Cardiac muscle cell (in vitro differentiated cells and primary cell): Measurements from ENCODE around the gene SERP1. TPM values are rescaled to one million over a fixed set of nuclear protein-coding genes. Genes with fewer than 3 reads are reported as not detected.
A peak's percentile ranks its signal among the peaks of the same experiment; 100 is the strongest.

Source experiments
- DNase-seq, 2 donors: peaks; one replicate each; pipeline versions ENCODE4 v3.0.0 to v3.0.0-alpha.2; 2010 to 2017; ENCODE audit warnings: low read depth in 1 of 2, low spot score in 1 of 2
- H3K27ac ChIP-seq: fragments of 200-600 bp; sonication (generic); 2 replicates; pipeline ENCODE4 v1.5.1; 2016
- H3K27me3 ChIP-seq: fragments of 200-600 bp; sonication (generic); 2 replicates; pipeline ENCODE4 v1.6.0; 2016; ENCODE audit warnings: control low read depth
- H3K36me3 ChIP-seq: fragments of 200-600 bp; sonication (generic); 2 replicates; pipeline ENCODE4 v1.5.1; 2016; ENCODE audit warnings: control low read depth
- H3K4me1 ChIP-seq: fragments of 200-600 bp; sonication (generic); 2 replicates; pipeline ENCODE4 v1.8.1; 2017; ENCODE audit warnings: low read depth, mild to moderate bottlenecking, mixed run types
- H3K4me3 ChIP-seq: fragments of 200-600 bp; sonication (generic); 2 replicates; pipeline ENCODE4 v1.5.1; 2016; ENCODE audit warnings: mild to moderate bottlenecking
- H3K9me3 ChIP-seq: fragments of 200-600 bp; sonication (generic); 2 replicates; pipeline ENCODE4 v1.5.1; 2017; ENCODE audit warnings: low read depth, mild to moderate bottlenecking, control low read depth
- polyA plus RNA-seq: library from polyadenylated mRNA; unstranded; fragments of >200 nt; fragmentation: Nextera tagmentation; extraction: Ambion mirVana; gene quantifications from 2 replicates; pipeline ENCODE4 v1.2.1, GENCODE V29; 2016
- total RNA-seq: library from RNA; depleted of rRNA; stranded (reverse); fragments of >200 nt; gene quantifications from 2 replicates; pipeline ENCODE4 v1.2.3, GENCODE V29; 2016
- TF ChIP-seq, protein P1 (sequence below): IDR thresholded peaks from 2 replicates; pipeline ENCODE4 v1.5.1; 2012; ENCODE audit warnings: low read depth, mild to moderate bottlenecking, low read length

Gene SERP1
- total RNA-seq (208 and 252 TPM in 2 replicates), polyA plus RNA-seq (73.4 and 76.0 TPM in 2 replicates)

GRCh38 chr3:150546226-150547044, at the start of gene SERP1, which contains the start of gene EIF2A:
TSS of gene SERP1 (minus strand) at chr3:150546496. CDS start at chr3:150546135, 361 bp downstream.
TSS of gene EIF2A (plus strand) at chr3:150546787. CDS start at chr3:150546803, 16 bp downstream.
- peaks cover 15% of the 10 kb centered on the region for H3K36me3 ChIP-seq
- H3K27ac ChIP-seq, result peak within 1 kb of the TSS; percentile 97
- H3K27me3 ChIP-seq, result no peaks in the 10 kb centered on the region
- no peaks in the 10 kb centered on the region for H3K9me3 ChIP-seq
- peaks cover 16% of the 10 kb centered on the region for H3K4me1 ChIP-seq
- H3K4me3 ChIP-seq, result peak within 1 kb of the TSS; percentile 79
- DNase-seq, result peak; percentile 99
- TF ChIP-seq, protein P1, sequence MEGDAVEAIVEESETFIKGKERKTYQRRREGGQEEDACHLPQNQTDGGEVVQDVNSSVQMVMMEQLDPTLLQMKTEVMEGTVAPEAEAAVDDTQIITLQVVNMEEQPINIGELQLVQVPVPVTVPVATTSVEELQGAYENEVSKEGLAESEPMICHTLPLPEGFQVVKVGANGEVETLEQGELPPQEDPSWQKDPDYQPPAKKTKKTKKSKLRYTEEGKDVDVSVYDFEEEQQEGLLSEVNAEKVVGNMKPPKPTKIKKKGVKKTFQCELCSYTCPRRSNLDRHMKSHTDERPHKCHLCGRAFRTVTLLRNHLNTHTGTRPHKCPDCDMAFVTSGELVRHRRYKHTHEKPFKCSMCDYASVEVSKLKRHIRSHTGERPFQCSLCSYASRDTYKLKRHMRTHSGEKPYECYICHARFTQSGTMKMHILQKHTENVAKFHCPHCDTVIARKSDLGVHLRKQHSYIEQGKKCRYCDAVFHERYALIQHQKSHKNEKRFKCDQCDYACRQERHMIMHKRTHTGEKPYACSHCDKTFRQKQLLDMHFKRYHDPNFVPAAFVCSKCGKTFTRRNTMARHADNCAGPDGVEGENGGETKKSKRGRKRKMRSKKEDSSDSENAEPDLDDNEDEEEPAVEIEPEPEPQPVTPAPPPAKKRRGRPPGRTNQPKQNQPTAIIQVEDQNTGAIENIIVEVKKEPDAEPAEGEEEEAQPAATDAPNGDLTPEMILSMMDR, result no peak

GRCh38 chr3:150594150-150594549, 47.9 kb upstream of the SERP1 start:
- no peak overlapping the region for H3K27ac ChIP-seq
- no peaks in the 10 kb centered on the region for H3K36me3 ChIP-seq
- TF ChIP-seq, protein P1, result no peak
- no peaks in the 10 kb centered on the region for H3K4me1 ChIP-seq
- DNase-seq, result no peak
- H3K9me3 ChIP-seq, result no peaks in the 10 kb centered on the region
- H3K4me3 ChIP-seq, result no peak overlapping the region
- no peaks in the 10 kb centered on the region for H3K27me3 ChIP-seq

DNA sequence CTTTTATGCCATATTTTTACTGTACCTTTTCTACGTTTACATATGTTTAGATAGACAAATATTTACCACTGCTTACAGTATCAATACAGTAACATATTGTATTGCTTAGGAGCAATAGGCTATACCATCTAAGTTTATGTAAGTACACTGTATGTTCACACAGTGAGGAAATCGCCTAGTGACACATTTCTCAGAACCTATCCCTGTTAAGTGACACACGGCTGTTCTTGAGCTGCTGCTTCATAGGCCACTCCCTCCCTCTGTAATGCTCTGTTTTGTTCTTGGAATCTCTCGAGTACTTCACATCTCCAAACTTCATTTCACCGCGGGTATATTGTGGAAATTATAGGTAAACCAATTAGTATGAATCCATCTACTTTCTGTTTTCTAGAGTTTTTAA, 43.5 kb upstream of the SERP1 start:
- H3K9me3 ChIP-seq, result no peaks in the 10 kb centered on the region
- H3K36me3 ChIP-seq, result no peaks in the 10 kb centered on the region
- no peak for DNase-seq
- H3K4me3 ChIP-seq, result no peak overlapping the region
- peaks cover 12% of the 10 kb centered on the region for H3K4me1 ChIP-seq
- TF ChIP-seq, protein P1, result no peak
- no peak overlapping the region for H3K27ac ChIP-seq
- H3K27me3 ChIP-seq, result no peaks in the 10 kb centered on the region

DNA sequence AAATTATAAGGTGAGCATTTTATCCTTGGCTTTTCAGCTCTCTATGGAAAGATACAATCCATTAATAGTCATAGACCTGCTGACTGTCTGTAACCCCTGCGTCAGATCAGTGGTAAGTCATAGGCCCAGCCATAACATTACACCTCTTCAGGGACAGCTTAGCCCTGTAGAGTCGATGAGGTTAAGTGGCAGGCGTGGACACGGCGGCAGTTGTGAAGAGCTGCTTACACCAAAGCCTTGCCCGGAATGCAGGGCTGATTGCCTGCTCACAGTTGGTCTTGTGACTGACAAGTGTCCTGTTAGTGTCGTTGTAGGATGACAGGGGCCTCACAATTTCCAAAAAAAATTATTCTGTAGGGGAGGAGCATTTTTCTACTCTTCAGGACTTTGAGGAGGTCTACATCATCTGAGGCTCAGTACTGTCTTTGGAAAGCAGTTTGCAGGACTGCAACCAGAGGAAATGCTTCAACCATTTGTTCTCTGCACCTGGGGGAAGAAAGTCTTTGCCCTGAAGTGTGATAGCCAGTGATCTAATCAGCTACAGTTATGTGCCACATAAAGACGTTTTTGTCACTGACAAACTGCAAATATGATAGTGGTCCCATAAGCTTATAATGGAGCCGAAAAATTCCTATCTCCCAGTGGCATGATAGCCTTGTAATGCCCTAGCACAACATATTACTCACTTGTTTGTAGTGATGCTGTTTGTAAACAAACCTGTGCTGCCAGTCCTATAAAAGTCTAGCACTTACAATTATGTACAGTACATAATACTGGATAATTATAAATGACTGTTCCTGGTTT, 41.9 kb upstream of the SERP1 start:
- Histone ChIP-seq H3K4me1 (peaks cover 12% of the 10 kb centered on the region), H3K27me3 (no peaks in the 10 kb centered on the region), H3K9me3 (no peaks in the 10 kb centered on the region), H3K4me3 (no peak overlapping the region), H3K27ac (peak overlapping the region; percentile 84), H3K36me3 (peaks cover 13% of the 10 kb centered on the region)
- peak in 1 of 2 donors; percentile 83 for DNase-seq
- TF ChIP-seq, protein P1, result no peak

DNA sequence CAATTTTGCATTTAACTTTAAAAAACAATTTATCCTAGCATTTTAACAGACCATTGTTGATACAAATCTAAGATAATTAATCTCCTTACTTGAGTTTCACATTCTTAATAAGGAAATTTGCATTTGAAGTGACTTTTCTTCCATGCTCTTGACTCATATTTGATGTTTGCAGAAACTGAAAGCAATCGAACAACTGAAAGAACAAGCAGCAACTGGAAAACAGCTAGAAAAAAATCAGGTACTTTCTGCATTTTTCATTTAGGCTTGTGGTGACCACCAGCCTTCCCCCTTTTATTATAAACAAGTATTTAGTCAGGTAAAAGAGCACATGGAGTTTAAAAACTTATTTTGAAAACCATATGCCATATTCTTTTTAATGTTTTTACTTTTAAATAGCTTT, 36.7 kb upstream of the SERP1 start:
- Histone ChIP-seq H3K9me3 (no peaks in the 10 kb centered on the region), H3K36me3 (peaks cover 25% of the 10 kb centered on the region), H3K27me3 (no peaks in the 10 kb centered on the region), H3K4me1 (peaks cover 7% of the 10 kb centered on the region), H3K27ac (no peak overlapping the region), H3K4me3 (no peak overlapping the region)
- no peak for DNase-seq
- TF ChIP-seq, protein P1, result no peak
